ENCODE measurements around the gene ARID1B.

ARID1B gene

DNA sequence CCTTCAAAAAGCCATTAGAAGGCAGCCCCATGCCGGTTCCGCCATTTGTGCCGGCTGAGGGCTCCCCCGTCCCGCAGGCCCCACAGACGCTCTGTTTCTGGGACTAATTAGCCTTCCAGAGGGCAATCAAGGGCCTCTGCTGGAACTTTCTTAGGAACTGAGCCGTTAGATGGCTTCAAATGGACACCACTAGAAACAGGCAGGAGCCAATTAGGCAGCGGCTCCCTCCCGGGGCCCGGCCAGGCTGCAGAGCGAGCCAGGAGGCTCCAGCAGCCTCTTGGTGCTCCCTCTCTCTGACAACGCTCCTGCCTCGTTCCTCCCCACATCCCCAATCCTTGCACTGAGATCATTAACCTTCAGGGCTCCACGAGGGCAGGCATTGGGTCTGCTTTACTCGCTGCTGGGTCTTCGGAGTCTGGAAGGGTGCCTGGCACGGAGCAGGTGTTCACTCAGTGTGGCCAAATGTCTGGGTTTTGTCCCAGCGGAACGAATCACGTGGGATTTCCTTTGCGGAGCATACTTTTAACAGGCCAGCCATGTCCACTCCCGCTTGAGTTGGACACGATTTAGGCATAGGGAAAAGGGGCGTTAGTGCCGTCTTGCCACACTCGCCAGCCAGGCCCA lies 447.9 kb downstream of the ARID1B start:
- DNase-seq (ENCODE audit: extremely low spot score) = no peak
- ChIA-PET POLR2A (no interaction called here), CTCF (interaction anchor here (1.3 kb wide), 1 partner anchor 11 kb away, joined by 3 read pairs; no protein-coding TSS in a partner anchor)
- TF ChIP-seq, protein P1, sequence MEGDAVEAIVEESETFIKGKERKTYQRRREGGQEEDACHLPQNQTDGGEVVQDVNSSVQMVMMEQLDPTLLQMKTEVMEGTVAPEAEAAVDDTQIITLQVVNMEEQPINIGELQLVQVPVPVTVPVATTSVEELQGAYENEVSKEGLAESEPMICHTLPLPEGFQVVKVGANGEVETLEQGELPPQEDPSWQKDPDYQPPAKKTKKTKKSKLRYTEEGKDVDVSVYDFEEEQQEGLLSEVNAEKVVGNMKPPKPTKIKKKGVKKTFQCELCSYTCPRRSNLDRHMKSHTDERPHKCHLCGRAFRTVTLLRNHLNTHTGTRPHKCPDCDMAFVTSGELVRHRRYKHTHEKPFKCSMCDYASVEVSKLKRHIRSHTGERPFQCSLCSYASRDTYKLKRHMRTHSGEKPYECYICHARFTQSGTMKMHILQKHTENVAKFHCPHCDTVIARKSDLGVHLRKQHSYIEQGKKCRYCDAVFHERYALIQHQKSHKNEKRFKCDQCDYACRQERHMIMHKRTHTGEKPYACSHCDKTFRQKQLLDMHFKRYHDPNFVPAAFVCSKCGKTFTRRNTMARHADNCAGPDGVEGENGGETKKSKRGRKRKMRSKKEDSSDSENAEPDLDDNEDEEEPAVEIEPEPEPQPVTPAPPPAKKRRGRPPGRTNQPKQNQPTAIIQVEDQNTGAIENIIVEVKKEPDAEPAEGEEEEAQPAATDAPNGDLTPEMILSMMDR (IDR thresholded peaks at IDR 0.05; ENCODE audit: control extremely low read depth, extremely low read depth, low read depth, missing control alignments) = no peak

DNA sequence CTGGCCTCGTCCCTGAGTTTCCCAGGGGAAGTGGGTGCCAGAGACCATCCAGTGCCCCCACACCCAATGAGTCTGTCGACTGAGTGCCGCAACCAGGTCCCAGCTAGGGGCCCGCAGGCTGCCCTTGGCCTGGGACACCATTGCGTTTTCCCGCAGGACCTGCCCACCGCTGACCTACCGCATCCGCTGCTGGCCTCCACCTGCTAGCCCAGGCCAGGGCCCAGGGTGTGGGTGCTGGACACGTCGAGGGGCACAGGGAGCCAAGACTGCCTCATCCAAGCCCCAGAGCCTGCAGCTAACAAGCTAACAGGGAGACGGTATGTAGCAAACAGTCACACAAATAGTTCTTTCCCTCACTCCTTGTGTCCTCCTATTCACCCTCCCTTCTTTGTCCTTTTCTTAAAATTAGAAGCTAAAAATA lies 448.4 kb downstream of the ARID1B start:
- TF ChIP-seq, protein P1 (IDR thresholded peaks at IDR 0.05; ENCODE audit: control extremely low read depth, extremely low read depth, low read depth, missing control alignments) = no peak
- no peak for DNase-seq (ENCODE audit: extremely low spot score)
- POLR2A ChIA-PET = no interaction called here
- CTCF ChIA-PET = interaction anchor here (1.3 kb wide), 1 partner anchor 10 kb away, joined by 3 read pairs; no protein-coding TSS in a partner anchor

DNA sequence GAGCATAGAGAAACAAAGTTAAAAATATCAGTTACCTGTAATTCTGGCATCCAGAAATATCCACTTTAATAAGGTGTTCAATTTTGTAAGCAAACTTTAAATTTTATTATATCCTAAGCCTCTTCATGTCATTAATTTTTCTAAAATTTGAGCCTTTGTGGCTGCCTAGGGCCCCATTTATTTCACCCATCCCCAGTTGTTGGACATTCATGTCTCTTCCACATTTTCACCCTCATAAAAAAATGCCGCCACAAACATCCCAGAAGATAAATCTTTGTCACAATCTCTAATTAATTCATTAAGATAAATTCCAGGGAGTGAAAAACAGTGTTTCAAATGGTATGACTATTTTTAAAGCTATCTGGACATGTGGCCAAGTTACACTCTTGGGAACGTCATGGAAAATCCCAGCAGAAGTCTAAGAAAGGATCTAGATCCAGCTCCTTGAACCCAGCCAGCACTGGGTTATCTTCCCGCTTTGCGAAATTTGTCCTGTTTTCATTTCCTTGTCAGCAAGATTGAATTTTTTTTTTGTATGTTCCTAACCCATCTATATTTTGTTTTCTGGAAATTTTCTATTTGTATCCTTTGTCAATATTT lies 448.9 kb downstream of the ARID1B start:
- no peak for DNase-seq (ENCODE audit: extremely low spot score)
- CTCF ChIA-PET = interaction anchor here (1.3 kb wide), 1 partner anchor 10 kb away, joined by 3 read pairs; no protein-coding TSS in a partner anchor
- POLR2A ChIA-PET = no interaction called here
- TF ChIP-seq, protein P1 (IDR thresholded peaks at IDR 0.05; ENCODE audit: control extremely low read depth, extremely low read depth, low read depth, missing control alignments) = no peak

DNA sequence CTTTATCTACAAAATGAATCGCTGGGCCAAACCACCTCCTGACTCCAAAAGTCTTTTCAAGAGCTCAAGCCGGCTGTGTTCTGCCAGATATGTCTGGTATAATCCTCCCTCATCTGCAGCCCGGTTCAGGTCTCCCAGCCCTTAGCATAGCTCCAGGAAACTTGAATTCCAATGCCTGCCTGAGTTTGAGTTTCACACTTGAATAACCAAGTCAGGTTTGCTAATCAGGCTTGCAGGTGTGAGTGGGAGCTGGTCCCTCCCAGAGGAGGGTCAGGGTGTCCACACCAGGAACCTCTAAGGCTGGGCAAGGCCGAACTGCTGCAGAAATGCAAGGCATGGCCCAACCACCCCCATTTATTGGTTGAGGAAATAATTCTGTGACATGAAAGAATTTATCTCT lies 449.6 kb downstream of the ARID1B start:
- ChIA-PET POLR2A (no interaction called here), CTCF (no interaction called here)
- DNase-seq (ENCODE audit: extremely low spot score) = no peak
- TF ChIP-seq, protein P1 (IDR thresholded peaks at IDR 0.05; ENCODE audit: control extremely low read depth, extremely low read depth, low read depth, missing control alignments) = no peak

DNA sequence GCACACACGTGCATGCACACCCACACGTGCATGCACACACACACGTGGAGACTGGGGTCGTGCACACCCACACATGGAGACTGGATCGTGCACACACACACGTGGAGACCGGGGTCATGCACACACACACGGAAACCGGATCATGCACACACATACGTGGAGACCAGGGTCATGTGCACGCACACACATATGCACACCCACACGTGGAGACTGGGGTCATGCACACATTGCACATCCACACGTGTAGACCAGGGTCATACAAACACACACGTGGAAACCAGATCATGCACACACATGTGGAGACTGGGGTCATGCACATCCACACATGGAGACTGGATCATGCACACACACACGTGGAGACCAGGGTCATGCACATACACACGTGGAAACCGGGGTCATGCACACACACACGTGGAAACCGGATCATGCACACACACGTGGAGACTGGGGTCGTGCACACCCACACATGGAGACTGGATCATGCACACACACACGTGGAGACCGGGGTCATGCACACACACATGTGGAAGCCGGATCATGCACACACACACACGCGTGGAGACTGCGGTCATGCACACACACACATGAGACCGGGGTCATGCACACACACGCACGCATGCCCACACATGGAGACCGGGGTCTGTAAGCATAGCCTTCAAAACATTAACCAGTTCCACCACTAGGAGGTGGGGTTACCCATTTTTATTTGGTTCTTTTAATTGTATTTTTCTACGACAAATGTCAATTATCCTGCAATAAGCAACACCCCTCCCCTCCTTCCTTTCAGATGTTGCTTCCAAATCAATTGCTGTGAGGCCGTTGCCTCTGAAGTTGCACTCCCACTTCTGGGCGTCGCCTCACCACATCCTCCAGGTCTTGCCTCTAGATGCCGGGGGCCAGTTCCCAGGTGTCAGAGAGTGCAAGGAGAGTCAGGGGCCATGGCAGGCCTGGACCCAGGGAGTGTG lies 450.3 kb downstream of the ARID1B start:
- DNase-seq (ENCODE audit: extremely low spot score) = no peak
- ChIA-PET CTCF (interaction anchor here (1.2 kb wide), 2 partner anchors 22 to 40 kb away, joined by 3 to 4 read pairs; no protein-coding TSS in a partner anchor), POLR2A (no interaction called here)
- TF ChIP-seq, protein P1 (IDR thresholded peaks at IDR 0.05; ENCODE audit: control extremely low read depth, extremely low read depth, low read depth, missing control alignments) = peak; percentile 7

DNA sequence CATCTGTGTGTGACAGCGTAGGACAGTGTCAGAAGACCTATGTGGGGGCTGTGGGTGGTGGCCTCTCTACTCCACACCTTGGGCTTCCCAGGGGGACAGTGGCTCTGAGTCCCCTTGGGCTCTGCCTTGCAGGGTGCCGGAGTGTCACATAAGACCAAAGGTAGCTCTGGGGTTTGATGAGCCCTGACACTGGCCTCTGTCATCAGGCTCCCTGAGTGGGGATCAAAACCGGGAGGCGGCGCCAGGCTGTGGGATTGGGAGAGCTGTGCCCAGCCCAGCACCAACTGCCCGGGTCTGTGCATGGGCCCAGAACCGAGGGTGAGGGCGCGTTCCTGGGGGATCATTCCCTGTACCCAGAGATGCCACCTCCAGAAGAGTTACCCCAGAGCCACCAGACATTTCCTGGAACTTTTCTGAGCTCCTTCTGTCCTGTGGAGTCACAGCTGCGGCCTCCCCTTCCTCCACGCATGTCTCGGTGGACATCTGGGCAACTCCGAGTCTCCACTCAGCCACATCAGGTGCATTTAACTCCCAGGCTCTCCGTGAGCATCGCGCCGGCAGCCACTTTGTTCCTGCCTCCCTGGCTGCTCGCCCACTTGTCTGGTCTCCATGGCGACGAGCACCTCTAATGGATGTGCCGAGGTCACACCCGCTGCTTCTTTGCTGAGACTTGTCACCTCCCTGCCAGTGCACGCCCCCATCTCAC lies 451.4 kb downstream of the ARID1B start:
- CTCF ChIA-PET = interaction anchor here (1.2 to 1.9 kb wide), 3 partner anchors 17 to 39 kb away, joined by 3 to 7 read pairs (median 4); no protein-coding TSS in a partner anchor
- POLR2A ChIA-PET = no interaction called here
- no peak for DNase-seq (ENCODE audit: extremely low spot score)
- TF ChIP-seq, protein P1 (IDR thresholded peaks at IDR 0.05; ENCODE audit: control extremely low read depth, extremely low read depth, low read depth, missing control alignments) = no peak

Data from GM10248 (cell line).